Measurements from ENCODE around the gene STRBP. TPM values are rescaled to one million over a fixed set of nuclear protein-coding genes. Genes with fewer than 3 reads are reported as not detected.

STRBP gene
- total RNA-seq, 1 experiment from 2014 or later, result 74.0 TPM

- no CpG with 5 or more reads among the region's 1 CpG for WGBS (ENCODE audit: extremely low coverage, insufficient read length, low lambda C conversion rate)
- H3K27ac ChIP-seq (ENCODE audit: insufficient read length, low read depth, low read length), result peak overlapping the region; percentile 89
- peaks cover 11% of the 10 kb centered on the region for H3K4me1 ChIP-seq (ENCODE audit: insufficient read depth, low read length)
These were observed 93.4 kb downstream of the STRBP start for GRCh38 chr9:123174887-123175518.

More at GRCh38 chr9:123174887-123175518, 93.4 kb downstream of the STRBP start:
- Histone ChIP-seq H3K18ac (ENCODE audit: insufficient read length, low read depth, low read length) (no peak overlapping the region), H2BK20ac (ENCODE audit: low read depth, low read length, poor library complexity, severe bottlenecking) (peak overlapping the region; percentile 60), H3K14ac (ENCODE audit: insufficient read depth, low read length) (no peak overlapping the region), H2BK12ac (ENCODE audit: insufficient read length, low read depth, low read length) (no peak overlapping the region), H2BK120ac (ENCODE audit: low read depth, low read length, poor library complexity, severe bottlenecking) (no peak overlapping the region), H4K8ac (replicated peaks; ENCODE audit: insufficient read length, low read depth, low read length) (no peak overlapping the region), H2AK5ac (ENCODE audit: insufficient read length, low read length) (no peak overlapping the region), H4K91ac (ENCODE audit: insufficient read length, low read depth, low read length) (no peak overlapping the region), H4K20me1 (ENCODE audit: control insufficient read depth, insufficient read depth, insufficient read length) (no peaks in the 10 kb centered on the region), H2BK5ac (ENCODE audit: insufficient read length, low read length) (no peak overlapping the region), H3K4ac (ENCODE audit: low read depth, low read length) (no peak overlapping the region; the same call in 1 of the 2 replicates), H3K4me2 (ENCODE audit: insufficient read depth, insufficient read length, low read length) (peak overlapping the region; percentile 22), H3K79me2 (ENCODE audit: insufficient read depth, low read length) (peaks cover 2% of the 10 kb centered on the region; the same call in 1 of the 2 replicates), H3K23ac (ENCODE audit: insufficient read length, low read depth, low read length) (no peak overlapping the region), H3K79me1 (ENCODE audit: insufficient read depth, low read depth, low read length, poor library complexity, severe bottlenecking) (peaks cover 3% of the 10 kb centered on the region), H3K27me3 (ENCODE audit: insufficient read depth, low read length) (no peaks in the 10 kb centered on the region), H3K56ac (ENCODE audit: insufficient read length, low read depth, low read length) (no peak overlapping the region), H4K5ac (ENCODE audit: insufficient read length, low read depth, low read length) (no peak overlapping the region), H2AFZ (ENCODE audit: low read length) (no peak overlapping the region), H3T11ph (ENCODE audit: low read length) (peak overlapping the region; percentile 60), H3K9me3 (ENCODE audit: control insufficient read depth, low read depth, low read length) (no peaks in the 10 kb centered on the region), H3K9ac (ENCODE audit: extremely low read depth, insufficient read length, low read length) (no peak overlapping the region), H2BK15ac (ENCODE audit: low read depth, low read length) (no peak overlapping the region), H3K23me2 (ENCODE audit: insufficient read length, low read depth, low read length, poor library complexity, severe bottlenecking) (no peaks in the 10 kb centered on the region)
- Mint-ChIP-seq H3K27ac (peak overlapping the region; percentile 4 to 99 (median 98)), H3K9me3 (no peaks in the 10 kb centered on the region), H3K36me3 (ENCODE audit: insufficient read depth in 1 of 3, low read depth in 3 of 3) (peaks cover 2 to 24% (median 10%) of the 10 kb centered on the region in 3 experiments; a peak in 6 of 7 replicates), H3K4me1 (peaks cover 68 to 79% of the 10 kb centered on the region in 2 experiments), H3K27me3 (ENCODE audit: low read depth) (no peaks in the 10 kb centered on the region), H3K4me3 (peak overlapping the region; percentile 28 to 48; a peak in 3 of 5 replicates)
- no peak for TF ChIP-seq CTCF (conservative IDR thresholded peaks at IDR 0.05)
- DNase-seq, result no peak
